GM13977 (cell line): Measurements from ENCODE around the gene STIMATE.

Source experiments
- DNase-seq: peaks from one replicate; pipeline ENCODE4 v3.0.0; 2012; ENCODE audit warnings: low spot score
- CTCF ChIP-seq: IDR thresholded peaks from 2 replicates; pipeline ENCODE4 v1.5.1; 2012; ENCODE audit warnings: mild to moderate bottlenecking, control low read depth; ENCODE audit not compliant: insufficient read depth; ENCODE audit errors: extremely low read depth, missing control alignments
- in situ Hi-C: fragments of 300-500 bp; cut with MboI; formaldehyde crosslinking; loops from one replicate; pipeline ENCODE4 v1.12.0; 2022; ENCODE audit warnings: low sequenced_read_pairs, low pct_unique_long_range_greater_than_20kb, mixed read lengths, inconsistent platforms; ENCODE audit not compliant: unreplicated experiment

Gene STIMATE

GRCh38 chr3:52897130-52898122 is at the start of gene STIMATE:
TSS of gene STIMATE (minus strand) at chr3:52897548. CDS start at chr3:52897450, 98 bp downstream.
- no peak for TF ChIP-seq CTCF
- peak; percentile 97 for DNase-seq
- in situ Hi-C loops, result no loop called here

GRCh38 chr3:52939600-52939999 is 42.3 kb upstream of the STIMATE start:
- no peak for DNase-seq
- no peak for TF ChIP-seq CTCF
- in situ Hi-C loops, result no loop called here

- DNase-seq, result peak; percentile 57
- in situ Hi-C loops, result no loop called here
- TF ChIP-seq CTCF, result peak; percentile 77
Observed at GRCh38 chr3:52934630-52935530, 37.5 kb upstream of the STIMATE start.

GRCh38 chr3:52931889-52932288 is 34.5 kb upstream of the STIMATE start:
- in situ Hi-C loops, result no loop called here
- DNase-seq, result no peak
- TF ChIP-seq CTCF, result no peak

GRCh38 chr3:52931328-52931727 is 34.0 kb upstream of the STIMATE start:
- in situ Hi-C loops, result no loop called here
- no peak for TF ChIP-seq CTCF
- DNase-seq, result no peak

GRCh38 chr3:52930748-52931147 is 33.4 kb upstream of the STIMATE start:
- in situ Hi-C loops, result no loop called here
- no peak for TF ChIP-seq CTCF
- DNase-seq, result peak; percentile 13
